Left ventricle myocardium inferior (tissue), 1 donor: Measurements from ENCODE around the gene SLC30A2. TPM values are rescaled to one million over a fixed set of nuclear protein-coding genes. Genes with fewer than 3 reads are reported as not detected.

Experiments
- DNase-seq: peaks from one replicate; pipeline ENCODE4 v3.0.0-alpha.2; 2020
- H3K27ac ChIP-seq: fragments of 200-600 bp; replicated peaks from 2 replicates; pipeline ENCODE4 v1.8.0; 2021
- H3K27me3 ChIP-seq: fragments of 200-600 bp; 2 replicates; pipeline ENCODE4 v1.8.0; 2021; ENCODE audit warnings: low read depth
- H3K36me3 ChIP-seq: fragments of 200-600 bp; 2 replicates; pipeline ENCODE4 v1.8.0; 2021
- H3K4me1 ChIP-seq: fragments of 200-600 bp; 2 replicates; pipeline ENCODE4 v1.8.0; 2021
- H3K4me3 ChIP-seq: fragments of 200-600 bp; 2 replicates; pipeline ENCODE4 v1.8.0; 2021; ENCODE audit warnings: mild to moderate bottlenecking, moderate library complexity
- H3K9me3 ChIP-seq: fragments of 200-600 bp; replicated peaks from 2 replicates; pipeline ENCODE4 v1.8.0; 2021
- CTCF ChIP-seq: fragments of 200-600 bp; IDR thresholded peaks from 2 replicates; pipeline ENCODE4 v1.8.0; 2021; ENCODE audit warnings: antibody characterized with exemption, mild to moderate bottlenecking, borderline replicate concordance
- intact Hi-C: fragments of 100-400 bp; cut with micrococcal nuclease; formaldehyde crosslinking; loops from one replicate; pipeline ENCODE4 v1.11.0; 2022
- total RNA-seq: library from RNA; stranded (reverse); fragmentation: NEBNext Ultra II Directional; extraction: Animal tissue kit (Norgen Biotek cat#: 25700); gene quantifications from one replicate; pipeline ENCODE4 v1.2.1, GENCODE V29; 2021
- donor health status: DM: no; HTN: yes; CAD: no; lungs with severe emphysema.

Gene SLC30A2
- total RNA-seq, 1 donor from 2014 or later, result 7.1 TPM

- H3K27ac ChIP-seq, result peak overlapping the region; percentile 94
- H3K9me3 ChIP-seq, result no peaks in the 10 kb centered on the region
- no peak for TF ChIP-seq CTCF
- H3K4me1 ChIP-seq, result peaks cover 60% of the 10 kb centered on the region
- H3K4me3 ChIP-seq, result no peak overlapping the region
- H3K36me3 ChIP-seq, result no peaks in the 10 kb centered on the region
- intact Hi-C loops, result no loop called here
- DNase-seq, result no peak
- H3K27me3 ChIP-seq, result no peaks in the 10 kb centered on the region
These were observed 29.5 kb downstream of the SLC30A2 start for GRCh38 chr1:26016258-26016952.

- Histone ChIP-seq H3K4me3 (no peak overlapping the region), H3K27ac (no peak overlapping the region), H3K36me3 (no peaks in the 10 kb centered on the region), H3K27me3 (no peaks in the 10 kb centered on the region), H3K4me1 (peaks cover 50% of the 10 kb centered on the region), H3K9me3 (no peaks in the 10 kb centered on the region)
- no peak for DNase-seq
- intact Hi-C loops, result no loop called here
- no peak for TF ChIP-seq CTCF
These were observed 30.6 kb downstream of the SLC30A2 start for GRCh38 chr1:26015358-26015757.

GRCh38 chr1:26014179-26014578 is 31.7 kb downstream of the SLC30A2 start:
- no peak overlapping the region for H3K27ac ChIP-seq
- DNase-seq, result no peak
- H3K4me3 ChIP-seq, result no peak overlapping the region
- no peaks in the 10 kb centered on the region for H3K27me3 ChIP-seq
- no peak for TF ChIP-seq CTCF
- no peaks in the 10 kb centered on the region for H3K36me3 ChIP-seq
- peaks cover 39% of the 10 kb centered on the region for H3K4me1 ChIP-seq
- intact Hi-C loops, result no loop called here
- no peaks in the 10 kb centered on the region for H3K9me3 ChIP-seq

- TF ChIP-seq CTCF, result no peak
- Histone ChIP-seq H3K27me3 (no peaks in the 10 kb centered on the region), H3K9me3 (no peaks in the 10 kb centered on the region), H3K36me3 (no peaks in the 10 kb centered on the region), H3K4me3 (no peak overlapping the region), H3K4me1 (peaks cover 27% of the 10 kb centered on the region), H3K27ac (no peak overlapping the region)
- intact Hi-C loops, result no loop called here
- no peak for DNase-seq
These were observed 33.1 kb downstream of the SLC30A2 start for GRCh38 chr1:26012864-26013263.

- Histone ChIP-seq H3K4me3 (no peak overlapping the region), H3K4me1 (peaks cover 7% of the 10 kb centered on the region), H3K27ac (no peak overlapping the region), H3K9me3 (no peaks in the 10 kb centered on the region), H3K27me3 (no peaks in the 10 kb centered on the region), H3K36me3 (no peaks in the 10 kb centered on the region)
- no peak for TF ChIP-seq CTCF
- DNase-seq, result no peak
- intact Hi-C loops, result no loop called here
These were observed 35.1 kb downstream of the SLC30A2 start for GRCh38 chr1:26010825-26011224.
